Keratinocyte (primary cell): Measurements from ENCODE around the gene SPATA33. TPM values are rescaled to one million over a fixed set of nuclear protein-coding genes. Genes with fewer than 3 reads are reported as not detected.

Experiments
- DNase-seq: peaks from one replicate; pipeline ENCODE4 v3.0.0-alpha.2; 2011; ENCODE audit warnings: low read depth, missing footprints, low spot score
- FAIRE-seq: peaks from 2 replicates; lab custom pipeline; 2011; peaks lifted over from hg19 to GRCh38; lab: Jason Lieb, UNC
- H2AFZ ChIP-seq: 2 replicates; pipeline ENCODE4 v1.6.0; 2012; ENCODE audit warnings: low read length, control low read depth, inconsistent platforms; ENCODE audit not compliant: control insufficient read depth
- H3K27ac ChIP-seq: 2 replicates; pipeline ENCODE4 v1.5.1; 2011; ENCODE audit warnings: low read length; ENCODE audit not compliant: control insufficient read depth, insufficient read depth
- H3K27me3 ChIP-seq: 3 replicates; pipeline ENCODE4 v1.6.0; 2011; ENCODE audit warnings: low read length; ENCODE audit not compliant: control insufficient read depth, insufficient read depth; ENCODE audit errors: extremely low read depth
- H3K36me3 ChIP-seq, 2 experiments: 2 replicates in 1 of 2; 3 replicates in 1 of 2; pipeline ENCODE4 v1.5.1; 2011; ENCODE audit warnings: low read length in 2 of 2, mild to moderate bottlenecking in 1 of 2; ENCODE audit not compliant: control insufficient read depth in 2 of 2, insufficient read depth in 2 of 2; ENCODE audit errors: extremely low read depth in 1 of 2
- H3K4me1 ChIP-seq: 3 replicates; pipeline ENCODE4 v1.5.1; 2011; ENCODE audit warnings: low read length; ENCODE audit not compliant: control insufficient read depth, insufficient read depth; ENCODE audit errors: extremely low read depth
- H3K4me2 ChIP-seq: 3 replicates; pipeline ENCODE4 v1.6.0; 2011; ENCODE audit warnings: low read depth, low read length; ENCODE audit not compliant: control insufficient read depth, insufficient read depth; ENCODE audit errors: extremely low read depth
- H3K4me3 ChIP-seq, 3 experiments: fragments of 200-600 bp in 1 of 3; sonication (generic) in 1 of 3; 2 replicates in 2 of 3; 3 replicates in 1 of 3; pipeline ENCODE4 v1.5.1; 2011 to 2016; ENCODE audit warnings: low read length in 3 of 3, mild to moderate bottlenecking in 3 of 3, control low read depth in 2 of 3, inconsistent platforms in 1 of 3, low read depth in 1 of 3, mixed read lengths in 1 of 3, mixed run types in 1 of 3, moderate library complexity in 1 of 3; ENCODE audit not compliant: control insufficient read depth in 2 of 3, insufficient read depth in 2 of 3; ENCODE audit errors: extremely low read depth in 1 of 3
- H3K79me2 ChIP-seq: 2 replicates; pipeline ENCODE4 v1.6.0; 2012; ENCODE audit warnings: low read length; ENCODE audit not compliant: control insufficient read depth, insufficient read depth
- H3K9ac ChIP-seq: 3 replicates; pipeline ENCODE4 v1.6.0; 2011; ENCODE audit warnings: low read length; ENCODE audit not compliant: control insufficient read depth, insufficient read depth; ENCODE audit errors: extremely low read depth
- H3K9me1 ChIP-seq: 3 replicates; pipeline ENCODE4 v1.6.0; 2011; ENCODE audit warnings: low read length; ENCODE audit not compliant: control insufficient read depth, insufficient read depth; ENCODE audit errors: extremely low read depth
- H3K9me3 ChIP-seq: 2 replicates; pipeline ENCODE4 v1.5.1; 2012; ENCODE audit warnings: low read depth, low read length; ENCODE audit not compliant: control insufficient read depth
- H4K20me1 ChIP-seq: 3 replicates; pipeline ENCODE4 v1.6.0; 2011; ENCODE audit warnings: low read length; ENCODE audit not compliant: control insufficient read depth, insufficient read depth; ENCODE audit errors: extremely low read depth
- CTCF ChIP-seq, 3 experiments: IDR thresholded peaks in 1 of 3; conservative IDR thresholded peaks in 1 of 3; optimal IDR thresholded peaks in 1 of 3; 2 replicates in 2 of 3; 3 replicates in 1 of 3; pipeline versions ENCODE3 to v1.5.1; 2011; ENCODE audit warnings: low read length in 3 of 3, mild to moderate bottlenecking in 3 of 3, moderate library complexity in 2 of 3, control low read depth in 1 of 3, inconsistent platforms in 1 of 3; ENCODE audit not compliant: insufficient read depth in 2 of 3; ENCODE audit errors: extremely low read depth in 1 of 3
- EZH2 ChIP-seq: IDR thresholded peaks from one replicate; pipeline ENCODE4 v1.6.1; 2012; ENCODE audit warnings: inconsistent platforms, mild to moderate bottlenecking, low read length, moderate library complexity
- dilution Hi-C: fragments of 300-500 bp; cut with MboI; formaldehyde crosslinking; loops from one replicate; pipeline ENCODE4 v1.7.0; 2020; ENCODE audit warnings: low sequenced_read_pairs; ENCODE audit not compliant: extremely low pct_ligation_motif_present
- polyA plus RNA-seq, 5 experiments: library from polyadenylated mRNA; depleted of rRNA in 3 of 5; stranded (reverse) in 3 of 5; stranded (forward) in 1 of 5; unstranded in 1 of 5; fragments of >200 nt; gene quantifications; 1 replicate in 1 of 5; 2 replicates in 3 of 5; 3 replicates in 1 of 5; pipeline versions ENCODE4 v1.2.1 to v1.2.3, GENCODE V29; 2011 to 2012; ENCODE audit warnings: missing spikeins in 2 of 5, low read depth in 1 of 5, low replicate concordance in 1 of 5

The SPATA33 gene
- polyA plus RNA-seq, 1 donor (not counting 4 experiments of a cell fraction or from before 2014, with no cell fraction given): 5.3 TPM

GRCh38 chr16:89685916-89686315 is 28.3 kb downstream of the SPATA33 start:
- TF ChIP-seq CTCF (optimal IDR thresholded peaks at IDR 0.05 in 1 of 3, IDR thresholded peaks at IDR 0.05 in 1 of 3, conservative IDR thresholded peaks at IDR 0.05 in 1 of 3; ENCODE audit: extremely low read depth in 1 of 3, insufficient read depth in 2 of 3, low read length in 3 of 3) (no peak), EZH2 (no peak)
- DNase-seq (no peak), FAIRE-seq (no peak)
- no peaks in the 10 kb centered on the region for H4K20me1 ChIP-seq
- no peak overlapping the region for H2AFZ ChIP-seq
- H3K4me3 ChIP-seq: no peak overlapping the region
- H3K9ac ChIP-seq: no peak overlapping the region
- peaks cover 13 to 16% of the 10 kb centered on the region in 2 experiments for H3K36me3 ChIP-seq
- H3K4me2 ChIP-seq: no peak overlapping the region
- H3K4me1 ChIP-seq: peaks cover 8% of the 10 kb centered on the region
- no peaks in the 10 kb centered on the region for H3K27me3 ChIP-seq
- no peak overlapping the region for H3K27ac ChIP-seq
- H3K79me2 ChIP-seq: peaks cover 24% of the 10 kb centered on the region
- H3K9me1 ChIP-seq: no peaks in the 10 kb centered on the region
- H3K9me3 ChIP-seq: no peaks in the 10 kb centered on the region
- dilution Hi-C loops: no loop called here

DNA sequence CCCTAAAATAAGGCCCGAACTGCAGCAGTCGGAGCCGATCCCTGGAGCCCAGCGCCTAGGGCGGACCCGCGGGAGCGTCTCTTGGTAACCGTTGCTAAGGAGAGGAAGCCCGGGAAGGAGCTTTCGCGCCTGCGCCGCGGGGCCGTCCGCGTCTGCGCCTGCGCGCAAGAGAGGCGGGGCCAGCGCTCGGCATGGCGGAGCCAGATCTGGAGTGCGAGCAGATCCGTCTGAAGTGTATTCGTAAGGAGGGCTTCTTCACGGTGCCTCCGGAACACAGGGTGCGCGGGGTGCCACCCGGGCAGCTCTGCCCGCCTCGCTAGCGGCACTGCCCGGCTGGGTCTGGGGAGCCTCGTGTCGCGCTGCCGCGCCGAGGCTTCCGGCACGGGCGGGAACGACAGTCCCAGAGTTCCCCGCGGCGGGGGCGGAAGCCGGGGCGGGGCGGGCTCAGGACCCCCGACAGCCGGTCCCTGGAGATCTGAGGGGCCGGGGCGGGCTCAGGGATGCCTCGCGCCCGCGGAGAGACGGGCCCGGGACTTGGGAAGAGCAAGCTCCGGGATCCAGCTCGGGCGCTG is 29.0 kb downstream of the SPATA33 start, which contains the start of gene CDK10:
TSS of gene CDK10 (plus strand) at position 170 of the 572 bp plus-strand sequence. CDS start at position 192, 22 bp downstream.
- Histone ChIP-seq H4K20me1 (no peaks in the 10 kb centered on the region), H3K79me2 (peaks cover 24% of the 10 kb centered on the region), H3K4me3 (peak within 1 kb of the TSS; percentile 60 to 96 (median 93)), H3K4me1 (peaks cover 8% of the 10 kb centered on the region), H3K27ac (peak within 1 kb of the TSS; percentile 56), H3K9ac (peak within 1 kb of the TSS; percentile 85), H2AFZ (peak within 1 kb of the TSS; percentile 95), H3K4me2 (peak within 1 kb of the TSS; percentile 94), H3K9me3 (no peaks in the 10 kb centered on the region), H3K36me3 (peaks cover 16 to 21% of the 10 kb centered on the region in 2 experiments), H3K27me3 (no peaks in the 10 kb centered on the region), H3K9me1 (no peaks in the 10 kb centered on the region)
- TF ChIP-seq EZH2 (no peak), CTCF (optimal IDR thresholded peaks at IDR 0.05 in 1 of 3, IDR thresholded peaks at IDR 0.05 in 1 of 3, conservative IDR thresholded peaks at IDR 0.05 in 1 of 3; ENCODE audit: extremely low read depth in 1 of 3, insufficient read depth in 2 of 3, low read length in 3 of 3) (no peak)
- FAIRE-seq (no peak), DNase-seq (peak; percentile 41)
- dilution Hi-C loops: no loop called here
